Ishikawa (cell line): ENCODE results near the gene EMC9.

Experiments used
- CEBPB ChIP-seq: IDR thresholded peaks from 2 replicates; pipeline ENCODE4 v1.6.1; 2012
- CREB1 ChIP-seq: IDR thresholded peaks from 2 replicates; pipeline ENCODE4 v1.6.1; 2012; ENCODE audit warnings: low read depth
- EGR1 ChIP-seq: IDR thresholded peaks from 2 replicates; pipeline ENCODE4 v1.6.1; 2012
- EP300 ChIP-seq: IDR thresholded peaks from 2 replicates; pipeline ENCODE4 v1.6.1; 2012; ENCODE audit warnings: borderline replicate concordance
- FOXM1 ChIP-seq: IDR thresholded peaks from 2 replicates; pipeline ENCODE4 v1.6.1; 2012; ENCODE audit warnings: low read depth, borderline replicate concordance
- NFIC ChIP-seq: IDR thresholded peaks from 2 replicates; pipeline ENCODE4 v1.6.1; 2012
- RAD21 ChIP-seq: IDR thresholded peaks from 2 replicates; pipeline ENCODE4 v1.6.1; 2012; ENCODE audit warnings: low read depth
- TAF1 ChIP-seq: IDR thresholded peaks from 2 replicates; pipeline ENCODE4 v1.6.1; 2012; ENCODE audit warnings: low read depth, mild to moderate bottlenecking
- TCF12 ChIP-seq: IDR thresholded peaks from 2 replicates; pipeline ENCODE4 v1.6.1; 2012; ENCODE audit warnings: low read depth
- TEAD4 ChIP-seq: IDR thresholded peaks from 2 replicates; pipeline ENCODE4 v1.6.1; 2012
- YY1 ChIP-seq: IDR thresholded peaks from 2 replicates; pipeline ENCODE4 v1.6.1; 2012; ENCODE audit warnings: low read depth
- ZBTB7A ChIP-seq: IDR thresholded peaks from 2 replicates; pipeline ENCODE4 v1.6.1; 2012; ENCODE audit warnings: low read depth
- TF ChIP-seq, protein P1 (sequence below): IDR thresholded peaks from 2 replicates; pipeline ENCODE4 v1.6.1; 2012; ENCODE audit warnings: low read depth, mild to moderate bottlenecking
- TF ChIP-seq, protein P2 (sequence below): IDR thresholded peaks from 2 replicates; pipeline ENCODE4 v1.6.1; 2012
- TF ChIP-seq, protein P3 (sequence below): IDR thresholded peaks from 2 replicates; pipeline ENCODE4 v1.6.1; 2012

The EMC9 gene, protein sequence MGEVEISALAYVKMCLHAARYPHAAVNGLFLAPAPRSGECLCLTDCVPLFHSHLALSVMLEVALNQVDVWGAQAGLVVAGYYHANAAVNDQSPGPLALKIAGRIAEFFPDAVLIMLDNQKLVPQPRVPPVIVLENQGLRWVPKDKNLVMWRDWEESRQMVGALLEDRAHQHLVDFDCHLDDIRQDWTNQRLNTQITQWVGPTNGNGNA

DNA sequence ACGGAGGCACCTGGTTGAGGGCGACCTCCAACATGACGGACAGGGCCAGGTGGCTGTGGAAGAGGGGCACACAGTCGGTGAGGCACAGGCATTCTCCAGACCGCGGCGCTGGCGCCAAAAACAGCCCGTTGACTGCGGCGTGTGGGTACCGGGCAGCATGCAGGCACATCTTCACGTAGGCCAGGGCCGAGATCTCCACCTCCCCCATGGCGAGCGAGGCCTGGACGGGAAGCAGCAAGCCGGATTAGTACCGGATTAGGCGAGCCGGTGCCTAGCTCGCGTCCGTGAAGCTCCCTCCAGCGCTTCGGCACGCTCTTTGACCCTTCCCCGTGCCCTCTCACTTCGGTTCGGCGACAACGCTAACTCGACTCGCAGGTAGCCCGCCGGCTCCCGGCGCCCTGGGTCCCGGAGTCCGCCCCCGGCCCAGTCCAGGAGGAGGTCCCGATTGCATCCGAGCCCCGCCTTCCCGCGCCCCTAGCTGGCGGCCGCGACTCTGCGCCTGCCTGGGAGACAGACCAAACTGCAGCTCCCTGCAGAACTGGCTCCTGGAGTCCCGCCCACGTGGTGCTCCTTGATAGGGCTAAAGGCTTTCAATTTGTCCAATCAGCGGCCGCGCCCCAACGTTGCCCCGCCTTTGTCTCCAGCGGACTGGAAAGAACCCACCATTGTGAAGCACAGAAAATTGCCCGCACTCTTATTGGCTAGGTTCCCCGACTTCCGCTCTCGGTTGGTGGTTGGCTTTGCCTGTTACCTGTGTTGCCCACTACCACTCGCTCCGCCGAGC lies at the start of gene EMC9:
Gene EMC9 (minus strand): TSS at position 495 of the 784 bp plus-strand sequence. CDS start 287 bp downstream, at position 208.
- TF ChIP-seq ZBTB7A, result peak; percentile 66
- peak; percentile 74; the same call in 1 of the 2 replicates for TF ChIP-seq FOXM1
- TF ChIP-seq RAD21, result no peak
- TF ChIP-seq, protein P1, sequence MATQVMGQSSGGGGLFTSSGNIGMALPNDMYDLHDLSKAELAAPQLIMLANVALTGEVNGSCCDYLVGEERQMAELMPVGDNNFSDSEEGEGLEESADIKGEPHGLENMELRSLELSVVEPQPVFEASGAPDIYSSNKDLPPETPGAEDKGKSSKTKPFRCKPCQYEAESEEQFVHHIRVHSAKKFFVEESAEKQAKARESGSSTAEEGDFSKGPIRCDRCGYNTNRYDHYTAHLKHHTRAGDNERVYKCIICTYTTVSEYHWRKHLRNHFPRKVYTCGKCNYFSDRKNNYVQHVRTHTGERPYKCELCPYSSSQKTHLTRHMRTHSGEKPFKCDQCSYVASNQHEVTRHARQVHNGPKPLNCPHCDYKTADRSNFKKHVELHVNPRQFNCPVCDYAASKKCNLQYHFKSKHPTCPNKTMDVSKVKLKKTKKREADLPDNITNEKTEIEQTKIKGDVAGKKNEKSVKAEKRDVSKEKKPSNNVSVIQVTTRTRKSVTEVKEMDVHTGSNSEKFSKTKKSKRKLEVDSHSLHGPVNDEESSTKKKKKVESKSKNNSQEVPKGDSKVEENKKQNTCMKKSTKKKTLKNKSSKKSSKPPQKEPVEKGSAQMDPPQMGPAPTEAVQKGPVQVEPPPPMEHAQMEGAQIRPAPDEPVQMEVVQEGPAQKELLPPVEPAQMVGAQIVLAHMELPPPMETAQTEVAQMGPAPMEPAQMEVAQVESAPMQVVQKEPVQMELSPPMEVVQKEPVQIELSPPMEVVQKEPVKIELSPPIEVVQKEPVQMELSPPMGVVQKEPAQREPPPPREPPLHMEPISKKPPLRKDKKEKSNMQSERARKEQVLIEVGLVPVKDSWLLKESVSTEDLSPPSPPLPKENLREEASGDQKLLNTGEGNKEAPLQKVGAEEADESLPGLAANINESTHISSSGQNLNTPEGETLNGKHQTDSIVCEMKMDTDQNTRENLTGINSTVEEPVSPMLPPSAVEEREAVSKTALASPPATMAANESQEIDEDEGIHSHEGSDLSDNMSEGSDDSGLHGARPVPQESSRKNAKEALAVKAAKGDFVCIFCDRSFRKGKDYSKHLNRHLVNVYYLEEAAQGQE, result no peak
- TF ChIP-seq YY1, result peak; percentile 9; the same call in 1 of the 2 replicates
- TF ChIP-seq CREB1, result no peak
- TF ChIP-seq TCF12, result peak; percentile 48
- TF ChIP-seq, protein P2, sequence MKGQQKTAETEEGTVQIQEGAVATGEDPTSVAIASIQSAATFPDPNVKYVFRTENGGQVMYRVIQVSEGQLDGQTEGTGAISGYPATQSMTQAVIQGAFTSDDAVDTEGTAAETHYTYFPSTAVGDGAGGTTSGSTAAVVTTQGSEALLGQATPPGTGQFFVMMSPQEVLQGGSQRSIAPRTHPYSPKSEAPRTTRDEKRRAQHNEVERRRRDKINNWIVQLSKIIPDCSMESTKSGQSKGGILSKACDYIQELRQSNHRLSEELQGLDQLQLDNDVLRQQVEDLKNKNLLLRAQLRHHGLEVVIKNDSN, result peak; percentile 80
- TF ChIP-seq, protein P3, sequence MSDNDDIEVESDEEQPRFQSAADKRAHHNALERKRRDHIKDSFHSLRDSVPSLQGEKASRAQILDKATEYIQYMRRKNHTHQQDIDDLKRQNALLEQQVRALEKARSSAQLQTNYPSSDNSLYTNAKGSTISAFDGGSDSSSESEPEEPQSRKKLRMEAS, result peak; percentile 59; the same call in 1 of the 2 replicates
- TF ChIP-seq NFIC, result peak; percentile 30; the same call in 1 of the 2 replicates
- TF ChIP-seq TAF1, result peak; percentile 95
- peak; percentile 46; the same call in 1 of the 2 replicates for TF ChIP-seq EGR1

DNA sequence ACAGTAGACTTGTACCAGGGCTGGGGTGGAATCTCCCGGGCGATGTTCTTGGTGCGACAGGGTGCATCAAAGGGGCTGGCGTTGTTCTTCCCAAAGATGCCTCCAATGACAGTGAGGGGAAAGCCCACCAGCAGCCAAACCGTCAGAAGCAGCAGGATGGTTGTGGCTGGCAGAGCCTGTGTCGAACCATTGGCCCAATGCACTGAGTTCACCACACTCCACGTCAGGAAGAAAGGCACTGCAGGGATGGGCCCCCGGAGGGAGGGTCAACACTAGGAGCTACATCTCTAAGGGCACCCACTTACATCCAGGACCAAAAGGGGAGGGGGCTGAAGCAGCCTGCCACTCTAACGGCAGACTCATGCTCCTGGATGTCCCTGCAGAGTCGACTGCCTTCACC lies 49.0 kb upstream of the EMC9 start:
- no peak for TF ChIP-seq RAD21
- TF ChIP-seq, protein P2, result no peak
- TF ChIP-seq, protein P1, result no peak
- TF ChIP-seq YY1, result no peak
- no peak for TF ChIP-seq ZBTB7A
- no peak for TF ChIP-seq CREB1
- no peak for TF ChIP-seq CEBPB
- no peak for TF ChIP-seq NFIC
- TF ChIP-seq, protein P3, result no peak
- TF ChIP-seq TCF12, result no peak
- TF ChIP-seq FOXM1, result no peak

DNA sequence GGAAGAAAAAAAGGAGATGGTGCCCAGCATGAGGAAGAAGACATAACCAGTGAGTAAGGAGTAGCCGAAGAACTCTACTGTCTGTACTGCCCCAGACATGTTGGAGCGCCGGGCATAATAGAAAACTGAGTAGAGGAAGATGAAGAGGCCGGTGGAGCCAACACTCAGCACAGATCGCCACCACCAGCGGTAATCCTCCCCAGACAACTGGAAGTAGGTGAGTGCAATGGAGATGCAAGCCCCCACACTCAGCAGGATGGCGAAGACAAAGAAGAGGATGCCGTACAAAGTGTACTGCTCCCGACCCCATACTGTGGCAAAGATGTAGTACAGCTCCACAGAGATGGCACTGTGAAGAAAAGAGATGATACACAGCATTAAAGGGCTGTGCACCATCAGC lies 48.1 kb upstream of the EMC9 start:
- no peak for TF ChIP-seq ZBTB7A

DNA sequence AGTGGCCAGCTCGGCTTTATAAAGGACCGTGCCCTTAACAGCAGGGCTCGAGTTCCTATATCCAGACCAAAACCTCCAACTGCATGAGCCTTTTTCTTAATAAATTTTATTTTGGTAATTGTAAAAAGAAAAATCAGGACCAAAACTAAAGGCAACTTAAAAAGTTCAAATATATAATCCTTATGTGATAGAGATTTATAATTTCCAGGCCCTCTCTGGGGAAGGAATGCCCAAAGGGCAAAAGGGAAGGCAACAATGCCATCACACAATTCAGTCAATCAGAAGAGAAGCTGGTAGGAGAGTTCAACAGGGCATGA lies 47.6 kb upstream of the EMC9 start:
- TF ChIP-seq YY1 (no peak), TCF12 (no peak), TEAD4 (no peak), CREB1 (no peak), NFIC (no peak), ZBTB7A (no peak), FOXM1 (no peak), EGR1 (no peak)
- TF ChIP-seq, protein P3, result no peak

DNA sequence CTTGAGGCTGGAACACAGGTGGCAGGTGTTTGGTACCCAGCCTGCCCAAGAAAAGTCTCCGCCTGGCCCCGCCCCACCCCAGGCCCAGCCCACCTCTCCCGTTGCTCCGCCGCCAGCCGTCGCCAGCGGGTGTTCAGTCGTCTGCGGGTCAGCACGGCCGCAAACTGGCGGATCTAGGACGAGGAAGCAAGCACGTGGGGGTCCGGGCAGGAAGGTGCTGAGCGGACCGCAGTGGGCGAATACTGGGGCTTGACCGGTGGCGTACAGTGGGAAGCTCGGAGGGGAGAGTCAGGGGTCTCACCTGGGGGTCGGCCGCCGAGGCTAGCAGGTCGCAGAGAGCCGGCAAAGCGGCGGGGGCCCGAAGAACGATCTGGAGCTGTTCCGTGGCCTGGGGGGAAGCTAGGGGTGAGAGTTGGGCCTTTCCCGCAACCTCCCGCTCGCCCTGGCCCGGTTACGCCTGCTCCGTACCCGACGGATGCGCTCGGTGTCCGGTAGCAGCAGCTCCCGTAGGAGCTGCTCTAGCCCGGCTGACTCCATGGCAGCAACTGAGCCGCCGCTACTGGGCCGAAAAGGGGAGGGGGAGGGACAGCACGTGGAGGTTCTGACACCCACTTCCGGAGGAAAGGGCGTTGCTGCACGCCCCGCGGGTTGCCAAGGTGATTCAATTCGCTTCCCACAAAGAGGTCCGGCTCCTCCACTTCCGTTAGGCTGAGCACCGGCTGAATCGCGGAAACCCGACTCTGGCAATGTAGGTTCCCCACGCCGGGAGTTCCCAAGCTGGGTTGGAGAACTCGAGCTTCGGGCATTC lies 47.1 kb upstream of the EMC9 start, which contains the start of gene IPO4:
Gene IPO4 (minus strand): TSS at position 566 of the 808 bp plus-strand sequence. CDS start 29 bp downstream, at position 537.
- peak; percentile 62 for TF ChIP-seq EP300
- TF ChIP-seq ZBTB7A, result peak; percentile 93
- TF ChIP-seq, protein P1, result 0 out of 2 replicates have a peak, but pooled peaks have one; percentile 25
- TF ChIP-seq YY1, result peak; percentile 84
- TF ChIP-seq EGR1, result peak; percentile 64
- TF ChIP-seq, protein P2, result peak; percentile 90
- TF ChIP-seq CREB1, result peak; percentile 40; the same call in 1 of the 2 replicates
- TF ChIP-seq TEAD4, result peak; percentile 49
- TF ChIP-seq NFIC, result peak; percentile 40; the same call in 1 of the 2 replicates
- no peak for TF ChIP-seq CEBPB
- TF ChIP-seq TCF12, result peak; percentile 85
- TF ChIP-seq TAF1, result peak; percentile 97
- peak; percentile 48; the same call in 1 of the 2 replicates for TF ChIP-seq FOXM1
- TF ChIP-seq, protein P3, result peak; percentile 99
- TF ChIP-seq RAD21, result peak; percentile 13; the same call in 1 of the 2 replicates
